Suprapubic skin (tissue), 3 donors: ENCODE results near the gene HYAL2.

Experiments used
- CTCF ChIP-seq, 2 donors: fragments of 200-600 bp in 1 of 2; fragments of 450-650 bp in 1 of 2; sonication (generic) in 1 of 2; IDR thresholded peaks; one replicate each; pipeline ENCODE4 v1.5.1; 2016 to 2019; ENCODE audit warnings: antibody characterized with exemption in 2 of 2, mild to moderate bottlenecking in 1 of 2, moderate library complexity in 1 of 2
- POLR2A ChIP-seq, 2 donors: fragments of 450-650 bp; IDR thresholded peaks; one replicate each; pipeline ENCODE4 v1.6.1; 2017; ENCODE audit warnings: antibody characterized with exemption in 2 of 2, mild to moderate bottlenecking in 2 of 2, moderate library complexity in 2 of 2

GRCh38 chr3:50324351-50325112, 2.0 kb upstream of the HYAL2 start:
- TF ChIP-seq POLR2A (IDR thresholded peaks at IDR 0.05) = no peak
- TF ChIP-seq CTCF (IDR thresholded peaks at IDR 0.05) = peak; percentile 66 to 89
